ENCODE measurements around the gene RAI2.

The RAI2 gene

GRCh38 chrX:17861489-17862011, 452 bp upstream of the RAI2 start:
- Histone ChIP-seq H3K36me3 (ENCODE audit: insufficient read depth, low read length) (no peaks in the 10 kb centered on the region), H3K79me2 (ENCODE audit: insufficient read depth, low read length) (no peaks in the 10 kb centered on the region), H2AFZ (ENCODE audit: low read length) (no peak overlapping the region), H3F3A (ENCODE audit: low read depth) (no peaks in the 10 kb centered on the region), H3K9me3 (ENCODE audit: insufficient read depth, low read depth, low read length) (no peaks in the 10 kb centered on the region), H3K4me3 (ENCODE audit: low read length, poor library complexity, severe bottlenecking) (no peak overlapping the region), H3K4me2 (ENCODE audit: low read depth, low read length, poor library complexity, severe bottlenecking) (no peak overlapping the region), H3K9me2 (replicated peaks; ENCODE audit: low read depth, low read length) (no peaks in the 10 kb centered on the region), H3K27me3 (ENCODE audit: insufficient read depth, low read length, poor library complexity, severe bottlenecking) (no peaks in the 10 kb centered on the region), H3K4me1 (ENCODE audit: insufficient read depth, low read length, poor library complexity, severe bottlenecking) (no peaks in the 10 kb centered on the region), H3K9ac (ENCODE audit: low read depth, low read length, poor library complexity, severe bottlenecking) (no peak overlapping the region), H4K20me1 (ENCODE audit: insufficient read depth, low read length, poor library complexity, severe bottlenecking) (no peaks in the 10 kb centered on the region)
- no peak for TF ChIP-seq CTCF (conservative IDR thresholded peaks at IDR 0.05; ENCODE audit: low read length)
- TF ChIP-seq EZH2phosphoT487 (IDR thresholded peaks at IDR 0.05; ENCODE audit: borderline replicate concordance), result no peak

- Histone ChIP-seq H3K4me2 (ENCODE audit: low read depth, low read length, poor library complexity, severe bottlenecking) (no peak overlapping the region), H3K4me3 (ENCODE audit: low read length, poor library complexity, severe bottlenecking) (no peak overlapping the region), H3K9ac (ENCODE audit: low read depth, low read length, poor library complexity, severe bottlenecking) (no peak overlapping the region)
These were observed 818 bp downstream of the RAI2 start for GRCh38 chrX:17860179-17860780.

GRCh38 chrX:17859609-17860178, 1.4 kb downstream of the RAI2 start:
- Histone ChIP-seq H2AFZ (ENCODE audit: low read length) (no peak overlapping the region), H3K79me2 (ENCODE audit: insufficient read depth, low read length) (no peaks in the 10 kb centered on the region), H3K27me3 (ENCODE audit: insufficient read depth, low read length, poor library complexity, severe bottlenecking) (no peaks in the 10 kb centered on the region), H3F3A (ENCODE audit: low read depth) (no peaks in the 10 kb centered on the region), H3K36me3 (ENCODE audit: insufficient read depth, low read length) (no peaks in the 10 kb centered on the region), H3K4me3 (ENCODE audit: low read length, poor library complexity, severe bottlenecking) (no peak overlapping the region), H3K9me2 (replicated peaks; ENCODE audit: low read depth, low read length) (no peaks in the 10 kb centered on the region), H3K9me3 (ENCODE audit: insufficient read depth, low read depth, low read length) (no peaks in the 10 kb centered on the region), H3K9ac (ENCODE audit: low read depth, low read length, poor library complexity, severe bottlenecking) (no peak overlapping the region), H3K4me1 (ENCODE audit: insufficient read depth, low read length, poor library complexity, severe bottlenecking) (no peaks in the 10 kb centered on the region), H4K20me1 (ENCODE audit: insufficient read depth, low read length, poor library complexity, severe bottlenecking) (no peaks in the 10 kb centered on the region), H3K4me2 (ENCODE audit: low read depth, low read length, poor library complexity, severe bottlenecking) (no peak overlapping the region)
- no peak for TF ChIP-seq EZH2phosphoT487 (IDR thresholded peaks at IDR 0.05; ENCODE audit: borderline replicate concordance)
- TF ChIP-seq CTCF (conservative IDR thresholded peaks at IDR 0.05; ENCODE audit: low read length), result no peak

More at GRCh38 chrX:17860179-17860780, 818 bp downstream of the RAI2 start:
- H3F3A ChIP-seq (ENCODE audit: low read depth), result no peaks in the 10 kb centered on the region
- no peaks in the 10 kb centered on the region for H3K27me3 ChIP-seq (ENCODE audit: insufficient read depth, low read length, poor library complexity, severe bottlenecking)
- H3K36me3 ChIP-seq (ENCODE audit: insufficient read depth, low read length), result no peaks in the 10 kb centered on the region
- no peaks in the 10 kb centered on the region for H3K9me3 ChIP-seq (ENCODE audit: insufficient read depth, low read depth, low read length)
- no peaks in the 10 kb centered on the region for H3K79me2 ChIP-seq (ENCODE audit: insufficient read depth, low read length)
- no peaks in the 10 kb centered on the region for H4K20me1 ChIP-seq (ENCODE audit: insufficient read depth, low read length, poor library complexity, severe bottlenecking)
- H2AFZ ChIP-seq (ENCODE audit: low read length), result no peak overlapping the region
- TF ChIP-seq CTCF (conservative IDR thresholded peaks at IDR 0.05; ENCODE audit: low read length) (no peak), EZH2phosphoT487 (IDR thresholded peaks at IDR 0.05; ENCODE audit: borderline replicate concordance) (no peak)
- no peaks in the 10 kb centered on the region for H3K4me1 ChIP-seq (ENCODE audit: insufficient read depth, low read length, poor library complexity, severe bottlenecking)
- no peaks in the 10 kb centered on the region for H3K9me2 ChIP-seq (replicated peaks; ENCODE audit: low read depth, low read length)

Data from Loucy (cell line).